DMS 273 treated with DMSO at 0.1 percent for 48 hours (cell line): ENCODE data around the gene OR10H2.
"Not testable (repeated sequence)": the region's sequence is repeated elsewhere in the genome, so short reads cannot be mapped to it uniquely, and the experiment has no call there.

Source experiments
- DNase-seq: peaks from one replicate; lab custom pipeline; 2025; lab: John Stamatoyannopoulos, UW

Gene OR10H2

GRCh38 chr19:15769586-15769985 lies 41.8 kb downstream of the OR10H2 start:
- DNase-seq, result no peak

DNA sequence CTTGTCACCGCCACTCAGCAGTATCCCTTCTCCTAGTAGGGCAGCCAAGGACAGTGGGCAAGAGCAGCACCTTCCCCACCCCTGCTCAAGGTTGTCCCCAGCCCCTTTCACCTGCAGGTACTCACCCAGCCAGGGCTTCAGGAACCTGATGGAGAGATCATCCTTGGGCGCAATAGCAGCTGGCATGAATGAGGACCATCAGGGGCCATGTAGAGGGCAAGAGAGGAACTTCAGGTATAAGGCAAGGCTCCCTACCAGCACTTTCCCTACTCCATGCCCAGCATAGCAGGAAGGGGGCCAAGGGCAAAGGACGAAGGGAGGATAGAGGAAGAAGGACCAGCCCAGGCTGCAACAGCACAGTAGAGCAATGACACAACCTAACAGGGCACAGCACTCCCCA lies 46.3 kb downstream of the OR10H2 start:
- not testable (repeated sequence) for DNase-seq

- DNase-seq, result no peak
Observed at GRCh38 chr19:15775249-15775648, 47.4 kb downstream of the OR10H2 start.

DNA sequence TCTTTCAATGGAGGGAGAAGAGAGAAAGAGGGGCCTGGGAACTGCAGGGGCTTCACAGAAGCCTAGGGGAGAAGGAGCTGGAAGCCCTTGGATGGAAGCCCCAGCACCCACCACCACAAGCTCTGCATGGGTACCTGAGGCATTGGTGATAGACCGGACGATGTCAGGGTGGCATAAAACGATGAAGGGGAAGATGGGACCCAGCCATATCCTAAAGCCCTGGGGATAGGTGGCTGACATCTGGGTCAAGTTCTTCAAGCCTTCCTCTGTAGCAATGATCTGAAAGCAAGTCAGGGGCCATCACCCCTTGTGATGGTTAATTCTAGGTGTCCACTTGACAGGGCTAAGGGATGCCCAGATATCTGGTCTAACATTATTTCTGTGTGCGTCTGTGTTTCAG lies 48.4 kb downstream of the OR10H2 start:
- no peak for DNase-seq

DNA sequence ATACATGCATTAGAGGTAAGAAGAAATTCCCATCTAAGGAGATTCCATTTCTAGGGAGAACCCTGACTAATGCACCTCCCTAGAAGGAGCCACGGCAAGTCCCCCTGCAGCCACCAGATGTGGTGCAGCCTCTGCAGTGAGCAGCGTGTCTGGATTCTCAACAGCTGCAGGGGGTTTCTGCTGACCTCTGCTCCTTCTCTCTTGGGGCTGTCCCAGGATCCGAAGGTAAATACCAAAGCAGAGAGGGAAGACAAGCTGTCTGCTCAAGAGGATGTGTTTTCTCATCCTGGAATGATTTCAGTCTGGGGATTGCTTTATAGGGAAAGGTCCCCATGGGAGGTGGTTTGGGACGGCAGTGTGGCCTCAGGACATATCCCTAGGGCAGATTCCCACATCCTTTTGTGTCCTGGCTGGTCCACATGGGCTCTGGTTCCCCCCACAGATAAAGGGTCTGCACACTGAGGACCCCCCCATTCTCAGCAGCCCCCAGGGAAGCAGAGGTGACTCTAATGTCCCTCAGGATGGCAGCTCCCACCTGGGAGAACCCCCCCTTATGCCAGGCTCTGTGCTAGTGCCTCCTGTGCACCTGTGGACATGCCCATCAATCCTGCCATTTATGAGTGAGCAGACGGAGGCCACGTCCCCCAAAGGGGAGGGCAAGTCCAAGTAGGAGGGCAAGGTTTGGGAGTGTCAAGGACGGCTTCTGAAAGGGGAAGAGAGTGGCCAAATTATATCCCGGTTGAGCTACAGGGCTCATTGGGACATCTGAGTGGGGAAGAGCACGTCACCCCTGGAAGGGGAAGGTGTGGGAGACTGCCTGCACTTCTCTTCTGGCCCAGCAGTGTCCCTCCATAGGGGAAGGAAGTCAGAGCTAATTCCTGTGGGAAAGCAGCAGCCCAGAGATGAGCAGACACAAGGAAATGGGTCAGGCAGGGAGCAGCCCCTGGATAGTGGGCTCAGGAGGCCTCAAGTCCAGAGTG lies 49.5 kb downstream of the OR10H2 start:
- no peak for DNase-seq
